HCT116 (cell line): Measurements from ENCODE around the gene SLC25A1. TPM values are rescaled to one million over a fixed set of nuclear protein-coding genes. Genes with fewer than 3 reads are reported as not detected.

Experiments used
- ATAC-seq: fragments of 200-7000 bp; cut with Tn5 transposase; 2 replicates; pipeline ENCODE4 v1.9.1; 2020; ENCODE audit warnings: mild to moderate bottlenecking, moderate library complexity
- BruUV-seq: library from RNA; stranded (reverse); fragments of 400-500 nt; replicated peaks from 2 replicates; lab custom pipeline; 2021; lab: Mats Ljungman, UMichigan
- CTCF ChIA-PET: fragments of 300-600 bp; sonication (Branson Sonifier 250); formaldehyde crosslinking; loops from one replicate; lab custom pipeline; 2021; ENCODE audit warnings: antibody characterized with exemption; lab: Charles Lee
- POLR2A ChIA-PET: fragments of 300-600, 350-600 bp; sonication (Branson Sonifier 250); formaldehyde crosslinking; loops from one replicate; lab custom pipeline; 2021; ENCODE audit warnings: antibody characterized with exemption; lab: Charles Lee
- RAD21 ChIA-PET, 2 experiments: fragments of 300-600 bp; sonication (Branson Sonifier 250); formaldehyde crosslinking; loops; one replicate each; lab custom pipeline; 2023; ENCODE audit warnings: low total read pairs in 2 of 2; ENCODE audit not compliant: uncharacterized antibody in 2 of 2, unreplicated experiment in 2 of 2, low non-redundant PET in 1 of 2; lab: Charles Lee
- DNase-seq: peaks from one replicate; pipeline ENCODE4 v3.0.0-alpha.2; 2010; ENCODE audit warnings: low read depth, low spot score
- H2AFZ ChIP-seq: fragments of 200-600 bp; shearing (Covaris generic), sonication (generic); 2 replicates; pipeline ENCODE4 v1.6.1; 2017; ENCODE audit warnings: low read depth, mixed run types, mixed read lengths, antibody characterized with exemption, low read length; ENCODE audit not compliant: poor library complexity, severe bottlenecking
- H3K27ac ChIP-seq: 2 replicates; pipeline ENCODE4 v1.5.1; 2012; ENCODE audit warnings: low read depth, low read length
- H3K27me3 ChIP-seq: fragments of 200-600 bp; sonication (generic); 2 replicates; pipeline ENCODE4 v1.6.1; 2016; ENCODE audit warnings: mixed run types, low read length, mixed read lengths; ENCODE audit not compliant: insufficient read depth
- H3K36me3 ChIP-seq, 2 experiments: fragments of 200-500 bp in 1 of 2; fragments of 200-600 bp in 1 of 2; sonication (Bioruptor generic) in 1 of 2; sonication (generic) in 1 of 2; 2 replicates each; pipeline versions ENCODE4 v1.5.1 to v1.6.1; 2014 to 2016; ENCODE audit warnings: low read length in 2 of 2, inconsistent platforms in 1 of 2, mixed read lengths in 1 of 2, mixed run types in 1 of 2; ENCODE audit not compliant: insufficient read depth in 2 of 2, control insufficient read depth in 1 of 2
- H3K4me1 ChIP-seq, 2 experiments: fragments of 200-600 bp in 1 of 2; sonication (generic) in 1 of 2; 2 replicates each; pipeline versions ENCODE4 v1.5.1 to v1.6.1; 2012 to 2017; ENCODE audit warnings: low read length in 2 of 2, inconsistent platforms in 1 of 2, mild to moderate bottlenecking in 1 of 2, mixed read lengths in 1 of 2, mixed run types in 1 of 2, moderate library complexity in 1 of 2; ENCODE audit not compliant: insufficient read depth in 2 of 2, control insufficient read depth in 1 of 2
- H3K4me2 ChIP-seq: fragments of 200-600 bp; sonication (generic); 2 replicates; pipeline ENCODE4 v1.6.1; 2017; ENCODE audit warnings: mixed run types, low read length, mixed read lengths
- H3K4me3 ChIP-seq, 2 experiments: fragments of 200-600 bp in 1 of 2; sonication (generic) in 1 of 2; replicated peaks in 1 of 2; 2 replicates each; pipeline ENCODE4 v1.5.1; 2011 to 2016; ENCODE audit warnings: low read length in 2 of 2, control low read depth in 1 of 2, low read depth in 1 of 2, mild to moderate bottlenecking in 1 of 2, mixed read lengths in 1 of 2, mixed run types in 1 of 2
- H3K79me2 ChIP-seq: fragments of 200-600 bp; sonication (generic); 2 replicates; pipeline ENCODE4 v1.6.1; 2017; ENCODE audit warnings: mild to moderate bottlenecking, mixed run types, low read length, moderate library complexity, mixed read lengths; ENCODE audit not compliant: insufficient read depth
- H3K9ac ChIP-seq: fragments of 200-600 bp; sonication (generic); 2 replicates; pipeline ENCODE4 v1.6.1; 2016; ENCODE audit warnings: low read length, mixed read lengths
- H3K9me2 ChIP-seq: fragments of 200-600 bp; sonication (generic), shearing (Covaris generic); 2 replicates; pipeline ENCODE4 v1.6.1; 2017; ENCODE audit warnings: mixed run types, mild to moderate bottlenecking, moderate library complexity; ENCODE audit not compliant: insufficient read depth
- H3K9me3 ChIP-seq, 2 experiments: fragments of 200-500 bp in 1 of 2; fragments of 200-600 bp in 1 of 2; sonication (Bioruptor generic) in 1 of 2; sonication (generic) in 1 of 2; 2 replicates each; pipeline ENCODE4 v1.6.1; 2014 to 2017; ENCODE audit warnings: low read length in 2 of 2, mixed read lengths in 2 of 2, inconsistent platforms in 1 of 2, low read depth in 1 of 2, mild to moderate bottlenecking in 1 of 2, mixed run types in 1 of 2, moderate library complexity in 1 of 2; ENCODE audit not compliant: control insufficient read depth in 1 of 2, insufficient read depth in 1 of 2
- H4K20me1 ChIP-seq: fragments of 200-600 bp; sonication (generic), shearing (Covaris generic); 2 replicates; pipeline ENCODE4 v1.6.1; 2017; ENCODE audit warnings: mixed run types, mild to moderate bottlenecking, moderate library complexity; ENCODE audit not compliant: insufficient read depth
- ATF3 ChIP-seq: IDR thresholded peaks from 2 replicates; pipeline ENCODE4 v1.6.1; 2012
- CBX3 ChIP-seq: IDR thresholded peaks from 2 replicates; pipeline ENCODE4 v1.6.1; 2012; ENCODE audit warnings: low read depth
- CEBPB ChIP-seq: IDR thresholded peaks from 2 replicates; pipeline ENCODE4 v1.6.1; 2012; ENCODE audit warnings: low read depth
- EGR1 ChIP-seq: IDR thresholded peaks from 2 replicates; pipeline ENCODE4 v1.6.1; 2012; ENCODE audit warnings: low read depth
- EZH2 ChIP-seq: fragments of 200-600 bp; sonication (generic); IDR thresholded peaks from 2 replicates; pipeline ENCODE4 v1.6.1; 2017; ENCODE audit warnings: antibody characterized with exemption, mixed run types
- EZH2phosphoT487 ChIP-seq: fragments of 200-600 bp; IDR thresholded peaks from 2 replicates; pipeline ENCODE4 v1.6.1; 2018; ENCODE audit warnings: antibody characterized with exemption, borderline replicate concordance
- FOSL1 ChIP-seq: IDR thresholded peaks from 2 replicates; pipeline ENCODE4 v1.6.1; 2012; ENCODE audit warnings: low read depth
- JUND ChIP-seq: IDR thresholded peaks from 2 replicates; pipeline ENCODE4 v1.6.1; 2012
- POLR2A ChIP-seq: IDR thresholded peaks from 2 replicates; pipeline ENCODE4 v1.7.0; 2011; ENCODE audit warnings: borderline replicate concordance; ENCODE audit not compliant: insufficient read depth, insufficient read length; ENCODE audit errors: extremely low read depth
- POLR2AphosphoS5 ChIP-seq: IDR thresholded peaks from 2 replicates; pipeline ENCODE4 v1.6.1; 2011; ENCODE audit warnings: mild to moderate bottlenecking, low read depth, low read length, moderate library complexity
- RAD21 ChIP-seq: IDR thresholded peaks from 2 replicates; pipeline ENCODE4 v1.6.1; 2012; ENCODE audit warnings: low read depth, mild to moderate bottlenecking
- REST ChIP-seq: IDR thresholded peaks from 2 replicates; pipeline ENCODE4 v1.6.1; 2012; ENCODE audit warnings: low read depth
- SIN3A ChIP-seq: IDR thresholded peaks from 2 replicates; pipeline ENCODE4 v1.6.1; 2012; ENCODE audit warnings: low read depth
- SRF ChIP-seq: IDR thresholded peaks from 2 replicates; pipeline ENCODE4 v1.6.1; 2012; ENCODE audit warnings: low read depth
- YY1 ChIP-seq: IDR thresholded peaks from 2 replicates; pipeline ENCODE4 v1.6.1; 2011; ENCODE audit warnings: low read length, low read depth, moderate library complexity, mild to moderate bottlenecking; ENCODE audit not compliant: insufficient replicate concordance; ENCODE audit errors: extremely low read depth
- ZBTB33 ChIP-seq: IDR thresholded peaks from 2 replicates; pipeline ENCODE4 v1.6.1; 2011; ENCODE audit warnings: mild to moderate bottlenecking, low read length, moderate library complexity; ENCODE audit not compliant: insufficient replicate concordance; ENCODE audit errors: extremely low read depth
- ZFX ChIP-seq: fragments of 450-650 bp; IDR thresholded peaks from 2 replicates; pipeline ENCODE4 v1.6.1; 2017
- ZNF274 ChIP-seq: fragments of 200-500 bp; sonication (Bioruptor generic); IDR thresholded peaks from 2 replicates; pipeline ENCODE4 v1.6.1; 2014; ENCODE audit warnings: mild to moderate bottlenecking, low read depth, low read length, inconsistent platforms
- intact Hi-C: fragments of 100-400 bp; cut with micrococcal nuclease; formaldehyde crosslinking; loops from 2 replicates; pipeline ENCODE4 v1.10.0; 2022
- total RNA-seq: library from RNA; stranded (reverse); gene quantifications from one replicate; pipeline ENCODE4 v1.2.1, GENCODE V29; 2021; ENCODE audit not compliant: unreplicated experiment
- TF ChIP-seq, protein P1 (sequence below): IDR thresholded peaks from 2 replicates; pipeline ENCODE4 v1.6.1; 2012
- TF ChIP-seq, protein P2 (sequence below), 3 experiments: fragments of 200-600 bp in 1 of 3; sonication (generic) in 1 of 3; IDR thresholded peaks in 2 of 3; conservative IDR thresholded peaks in 1 of 3; 2 replicates each; pipeline ENCODE4 v1.5.1; 2012 to 2017; ENCODE audit warnings: low read depth in 2 of 3, low read length in 2 of 3, antibody characterized with exemption in 1 of 3, borderline replicate concordance in 1 of 3, control low read depth in 1 of 3, mild to moderate bottlenecking in 1 of 3, mixed read lengths in 1 of 3, mixed run types in 1 of 3, moderate library complexity in 1 of 3; ENCODE audit not compliant: insufficient read depth in 1 of 3

SLC25A1 gene
- total RNA-seq, 1 experiment from 2014 or later = 146 TPM

DNA sequence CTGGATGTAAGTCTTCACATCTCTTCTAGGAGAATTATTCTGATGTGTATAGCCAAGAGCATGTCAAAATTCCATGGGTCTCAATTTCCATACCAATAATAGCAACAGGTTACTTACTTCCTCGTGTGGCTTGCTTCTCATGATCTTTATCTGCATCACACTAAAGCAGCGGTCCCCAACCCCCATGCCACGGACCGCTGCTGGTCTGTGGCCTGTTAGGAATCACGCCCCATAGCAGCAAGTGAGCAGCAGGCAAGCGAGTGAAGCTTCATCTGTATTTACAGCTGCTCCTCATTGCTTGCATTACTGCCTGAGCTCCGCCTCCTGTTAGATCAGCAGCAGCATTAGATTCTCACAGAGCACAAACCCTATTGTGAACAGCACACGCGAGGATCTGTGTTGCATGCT is 28.9 kb upstream of the SLC25A1 start:
- Histone ChIP-seq H3K4me3 (no peak overlapping the region), H4K20me1 (no peaks in the 10 kb centered on the region), H3K36me3 (no peaks in the 10 kb centered on the region; a peak in 1 of 4 replicates), H3K79me2 (no peaks in the 10 kb centered on the region), H3K4me2 (no peak overlapping the region), H3K27me3 (no peaks in the 10 kb centered on the region), H3K9me3 (no peaks in the 10 kb centered on the region), H3K27ac (no peak overlapping the region), H3K9ac (no peak overlapping the region), H3K4me1 (no peaks in the 10 kb centered on the region), H2AFZ (no peak overlapping the region), H3K9me2 (no peaks in the 10 kb centered on the region)
- CTCF ChIA-PET = no interaction called here
- no peak for TF ChIP-seq CBX3
- TF ChIP-seq, protein P1, sequence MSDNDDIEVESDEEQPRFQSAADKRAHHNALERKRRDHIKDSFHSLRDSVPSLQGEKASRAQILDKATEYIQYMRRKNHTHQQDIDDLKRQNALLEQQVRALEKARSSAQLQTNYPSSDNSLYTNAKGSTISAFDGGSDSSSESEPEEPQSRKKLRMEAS = no peak
- no peak for TF ChIP-seq EGR1
- TF ChIP-seq JUND = no peak
- TF ChIP-seq, protein P2, sequence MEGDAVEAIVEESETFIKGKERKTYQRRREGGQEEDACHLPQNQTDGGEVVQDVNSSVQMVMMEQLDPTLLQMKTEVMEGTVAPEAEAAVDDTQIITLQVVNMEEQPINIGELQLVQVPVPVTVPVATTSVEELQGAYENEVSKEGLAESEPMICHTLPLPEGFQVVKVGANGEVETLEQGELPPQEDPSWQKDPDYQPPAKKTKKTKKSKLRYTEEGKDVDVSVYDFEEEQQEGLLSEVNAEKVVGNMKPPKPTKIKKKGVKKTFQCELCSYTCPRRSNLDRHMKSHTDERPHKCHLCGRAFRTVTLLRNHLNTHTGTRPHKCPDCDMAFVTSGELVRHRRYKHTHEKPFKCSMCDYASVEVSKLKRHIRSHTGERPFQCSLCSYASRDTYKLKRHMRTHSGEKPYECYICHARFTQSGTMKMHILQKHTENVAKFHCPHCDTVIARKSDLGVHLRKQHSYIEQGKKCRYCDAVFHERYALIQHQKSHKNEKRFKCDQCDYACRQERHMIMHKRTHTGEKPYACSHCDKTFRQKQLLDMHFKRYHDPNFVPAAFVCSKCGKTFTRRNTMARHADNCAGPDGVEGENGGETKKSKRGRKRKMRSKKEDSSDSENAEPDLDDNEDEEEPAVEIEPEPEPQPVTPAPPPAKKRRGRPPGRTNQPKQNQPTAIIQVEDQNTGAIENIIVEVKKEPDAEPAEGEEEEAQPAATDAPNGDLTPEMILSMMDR (IDR thresholded peaks at IDR 0.05 in 2 of 3, conservative IDR thresholded peaks at IDR 0.05 in 1 of 3; ENCODE audit: borderline replicate concordance in 1 of 3, insufficient read depth in 1 of 3, low read depth in 2 of 3, low read length in 2 of 3) = no peak
- no peak for TF ChIP-seq YY1
- TF ChIP-seq SIN3A = no peak
- TF ChIP-seq ZNF274 = no peak
- TF ChIP-seq ZBTB33 = no peak
- no peak for TF ChIP-seq POLR2A
- no peak for TF ChIP-seq ZFX
- TF ChIP-seq POLR2AphosphoS5 = no peak
- TF ChIP-seq ATF3 = no peak
- TF ChIP-seq CEBPB = no peak
- no peak for TF ChIP-seq EZH2
- TF ChIP-seq RAD21 = no peak
- TF ChIP-seq REST = no peak
- TF ChIP-seq EZH2phosphoT487 = no peak
- TF ChIP-seq FOSL1 = no peak
- no peak for TF ChIP-seq SRF
- no TSS peak for BruUV-seq
- intact Hi-C loops = no loop called here
- ATAC-seq (no peak), DNase-seq (no peak)
- POLR2A ChIA-PET = no interaction called here
- RAD21 ChIA-PET = no interaction called here
